Hepatocyte (in vitro differentiated cells): ENCODE measurements around the gene ADAMTS4.

ENCODE experiments used
- EZH2phosphoT487 ChIP-seq: fragments of 200-600 bp; sonication (generic); IDR thresholded peaks from one replicate; pipeline ENCODE4 v1.6.1; 2018; ENCODE audit warnings: antibody characterized with exemption, mild to moderate bottlenecking, low read depth, moderate library complexity; ENCODE audit not compliant: unreplicated experiment, severe bottlenecking
- TF ChIP-seq, protein P1 (sequence below): fragments of 200-600 bp; sonication (generic); IDR thresholded peaks from 2 replicates; pipeline ENCODE4 v1.5.1; 2016; ENCODE audit warnings: antibody characterized with exemption, mild to moderate bottlenecking; ENCODE audit not compliant: poor library complexity

DNA sequence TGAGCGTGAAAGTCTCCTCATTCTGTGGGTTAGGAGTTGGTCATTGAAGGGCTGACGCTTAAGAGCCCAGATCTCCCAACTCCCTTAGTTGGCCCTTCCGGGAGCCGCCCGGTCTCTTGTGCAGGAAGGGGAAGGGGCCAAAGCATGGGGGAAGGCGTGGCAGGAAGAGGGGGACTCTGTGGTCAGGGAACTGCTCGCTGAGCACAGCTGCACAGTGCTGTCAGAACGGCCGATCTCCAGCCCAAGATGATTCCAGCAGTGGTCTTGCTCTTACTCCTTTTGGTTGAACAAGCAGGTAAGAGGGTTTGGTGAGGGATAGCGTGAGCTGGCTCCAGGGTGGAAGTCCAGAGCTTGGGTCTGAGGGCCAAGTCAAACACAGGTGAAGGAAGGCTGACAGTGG, 16.2 kb upstream of the ADAMTS4 start, which contains the start of gene FCER1G:
- TF ChIP-seq, protein P1, sequence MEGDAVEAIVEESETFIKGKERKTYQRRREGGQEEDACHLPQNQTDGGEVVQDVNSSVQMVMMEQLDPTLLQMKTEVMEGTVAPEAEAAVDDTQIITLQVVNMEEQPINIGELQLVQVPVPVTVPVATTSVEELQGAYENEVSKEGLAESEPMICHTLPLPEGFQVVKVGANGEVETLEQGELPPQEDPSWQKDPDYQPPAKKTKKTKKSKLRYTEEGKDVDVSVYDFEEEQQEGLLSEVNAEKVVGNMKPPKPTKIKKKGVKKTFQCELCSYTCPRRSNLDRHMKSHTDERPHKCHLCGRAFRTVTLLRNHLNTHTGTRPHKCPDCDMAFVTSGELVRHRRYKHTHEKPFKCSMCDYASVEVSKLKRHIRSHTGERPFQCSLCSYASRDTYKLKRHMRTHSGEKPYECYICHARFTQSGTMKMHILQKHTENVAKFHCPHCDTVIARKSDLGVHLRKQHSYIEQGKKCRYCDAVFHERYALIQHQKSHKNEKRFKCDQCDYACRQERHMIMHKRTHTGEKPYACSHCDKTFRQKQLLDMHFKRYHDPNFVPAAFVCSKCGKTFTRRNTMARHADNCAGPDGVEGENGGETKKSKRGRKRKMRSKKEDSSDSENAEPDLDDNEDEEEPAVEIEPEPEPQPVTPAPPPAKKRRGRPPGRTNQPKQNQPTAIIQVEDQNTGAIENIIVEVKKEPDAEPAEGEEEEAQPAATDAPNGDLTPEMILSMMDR, result no peak
- no peak for TF ChIP-seq EZH2phosphoT487
